ENCODE data around the gene WBP2NL. TPM values are rescaled to one million over a fixed set of nuclear protein-coding genes. Genes with fewer than 3 reads are reported as not detected.

WBP2NL gene
- total RNA-seq, 1 experiment from 2014 or later: not detected

GRCh38 chr22:42007922-42008321 is 9.3 kb downstream of the WBP2NL start:
- peaks cover 18% of the 10 kb centered on the region for H3K9me3 ChIP-seq
- no peak overlapping the region for H3K4me3 ChIP-seq
- no peaks in the 10 kb centered on the region for H3K36me3 ChIP-seq

GRCh38 chr22:42010778-42011177 is 12.2 kb downstream of the WBP2NL start:
- Histone ChIP-seq H3K4me3 (no peak overlapping the region), H3K9me3 (peaks cover 18% of the 10 kb centered on the region), H3K36me3 (no peaks in the 10 kb centered on the region), H3K27me3 (peaks cover 2% of the 10 kb centered on the region)
- DNase-seq: no peak

More at GRCh38 chr22:42007922-42008321, 9.3 kb downstream of the WBP2NL start:
- no peak for DNase-seq
- peaks cover 2% of the 10 kb centered on the region for H3K27me3 ChIP-seq

- Histone ChIP-seq H3K9me3 (peaks cover 18% of the 10 kb centered on the region), H3K27me3 (no peaks in the 10 kb centered on the region; the same call in 1 of the 2 replicates), H3K36me3 (no peaks in the 10 kb centered on the region), H3K4me3 (no peak overlapping the region)
- no peak for DNase-seq
These were observed 14.8 kb downstream of the WBP2NL start for GRCh38 chr22:42013385-42013784.

- no peaks in the 10 kb centered on the region for H3K36me3 ChIP-seq
- H3K27me3 ChIP-seq: no peaks in the 10 kb centered on the region; the same call in 1 of the 2 replicates
- H3K9me3 ChIP-seq: peaks cover 2% of the 10 kb centered on the region; the same call in 1 of the 2 replicates
- H3K4me3 ChIP-seq: no peak overlapping the region
- DNase-seq: no peak
These were observed 17.5 kb downstream of the WBP2NL start for GRCh38 chr22:42016111-42016510.

GRCh38 chr22:42018224-42018623 is 19.6 kb downstream of the WBP2NL start:
- Histone ChIP-seq H3K9me3 (no peaks in the 10 kb centered on the region), H3K4me3 (no peak overlapping the region), H3K27me3 (no peaks in the 10 kb centered on the region; the same call in 1 of the 2 replicates), H3K36me3 (no peaks in the 10 kb centered on the region)
- no peak for DNase-seq

- no peaks in the 10 kb centered on the region for H3K36me3 ChIP-seq
- H3K27me3 ChIP-seq: no peaks in the 10 kb centered on the region; the same call in 1 of the 2 replicates
- H3K9me3 ChIP-seq: no peaks in the 10 kb centered on the region
- H3K4me3 ChIP-seq: no peak overlapping the region
- no peak for DNase-seq
These were observed 23.0 kb downstream of the WBP2NL start for GRCh38 chr22:42021571-42021970.

GRCh38 chr22:42022162-42022847 is 23.7 kb downstream of the WBP2NL start:
- Histone ChIP-seq H3K9me3 (no peaks in the 10 kb centered on the region), H3K36me3 (no peaks in the 10 kb centered on the region), H3K27me3 (no peaks in the 10 kb centered on the region), H3K4me3 (no peak overlapping the region)
- no peak for DNase-seq

- no peaks in the 10 kb centered on the region for H3K27me3 ChIP-seq
- no peak overlapping the region for H3K4me3 ChIP-seq
- H3K9me3 ChIP-seq: no peaks in the 10 kb centered on the region
- no peaks in the 10 kb centered on the region for H3K36me3 ChIP-seq
- no peak for DNase-seq
These were observed 26.8 kb downstream of the WBP2NL start for GRCh38 chr22:42025421-42025820.

GRCh38 chr22:42026705-42027104 is 28.1 kb downstream of the WBP2NL start:
- DNase-seq: no peak
- H3K4me3 ChIP-seq: no peak overlapping the region
- no peaks in the 10 kb centered on the region for H3K36me3 ChIP-seq
- H3K27me3 ChIP-seq: no peaks in the 10 kb centered on the region
- H3K9me3 ChIP-seq: no peaks in the 10 kb centered on the region

GRCh38 chr22:42033263-42034181 is 34.9 kb downstream of the WBP2NL start:
- H3K4me3 ChIP-seq: no peak overlapping the region
- no peak for DNase-seq
- H3K36me3 ChIP-seq: no peaks in the 10 kb centered on the region
- no peaks in the 10 kb centered on the region for H3K9me3 ChIP-seq
- H3K27me3 ChIP-seq: no peaks in the 10 kb centered on the region

- H3K4me3 ChIP-seq: no peak overlapping the region
- DNase-seq: no peak
- H3K9me3 ChIP-seq: no peaks in the 10 kb centered on the region
- H3K36me3 ChIP-seq: no peaks in the 10 kb centered on the region
- no peaks in the 10 kb centered on the region for H3K27me3 ChIP-seq
These were observed 36.7 kb downstream of the WBP2NL start for GRCh38 chr22:42035256-42035655.

GRCh38 chr22:42039271-42039670 is 40.7 kb downstream of the WBP2NL start:
- Histone ChIP-seq H3K27me3 (no peaks in the 10 kb centered on the region), H3K4me3 (no peak overlapping the region), H3K9me3 (peaks cover 8% of the 10 kb centered on the region), H3K36me3 (no peaks in the 10 kb centered on the region)
- no peak for DNase-seq

GRCh38 chr22:42041784-42042183 is 43.2 kb downstream of the WBP2NL start:
- Histone ChIP-seq H3K27me3 (no peaks in the 10 kb centered on the region), H3K4me3 (no peak overlapping the region), H3K36me3 (no peaks in the 10 kb centered on the region), H3K9me3 (peaks cover 8% of the 10 kb centered on the region)
- DNase-seq: no peak

GRCh38 chr22:42050641-42051180 is 52.1 kb downstream of the WBP2NL start:
- Histone ChIP-seq H3K36me3 (no peaks in the 10 kb centered on the region), H3K4me3 (no peak overlapping the region), H3K27me3 (no peaks in the 10 kb centered on the region), H3K9me3 (no peaks in the 10 kb centered on the region; the same call in 1 of the 2 replicates)
- no peak for DNase-seq

GRCh38 chr22:42052765-42053164 is 54.2 kb downstream of the WBP2NL start:
- peaks cover 13% of the 10 kb centered on the region for H3K9me3 ChIP-seq
- H3K27me3 ChIP-seq: no peaks in the 10 kb centered on the region
- H3K36me3 ChIP-seq: no peaks in the 10 kb centered on the region
- DNase-seq: no peak
- no peak overlapping the region for H3K4me3 ChIP-seq

GRCh38 chr22:42056757-42057511 is 58.3 kb downstream of the WBP2NL start:
- no peak overlapping the region for H3K4me3 ChIP-seq
- peaks cover 13% of the 10 kb centered on the region for H3K9me3 ChIP-seq
- H3K27me3 ChIP-seq: no peaks in the 10 kb centered on the region
- DNase-seq: no peak
- peaks cover 5% of the 10 kb centered on the region; the same call in 1 of the 2 replicates for H3K36me3 ChIP-seq

Data from MG63 (cell line).